Nephron progenitor cell (in vitro differentiated cells): ENCODE measurements around the gene CIB1.

Experiments
- DNase-seq: peaks from one replicate; pipeline ENCODE4 v3.0.0; 2021
- H3K27ac Mint-ChIP-seq: 2 replicates; pipeline ENCODE4 v1.8.0; 2021; ENCODE audit warnings: mild to moderate bottlenecking, moderate library complexity, mixed read lengths
- H3K27me3 Mint-ChIP-seq: 2 replicates; pipeline ENCODE4 v1.8.0; 2021; ENCODE audit warnings: mild to moderate bottlenecking, low read depth, mixed read lengths; ENCODE audit not compliant: poor library complexity
- H3K36me3 Mint-ChIP-seq: 2 replicates; pipeline ENCODE4 v1.8.0; 2021; ENCODE audit warnings: low read depth, mixed read lengths
- H3K4me1 Mint-ChIP-seq: 2 replicates; pipeline ENCODE4 v1.8.0; 2021; ENCODE audit warnings: mixed read lengths
- H3K4me3 Mint-ChIP-seq: 2 replicates; pipeline ENCODE4 v1.8.0; 2021; ENCODE audit warnings: mild to moderate bottlenecking, moderate library complexity, mixed read lengths
- H3K9me3 Mint-ChIP-seq: 2 replicates; pipeline ENCODE4 v1.8.0; 2021; ENCODE audit warnings: mild to moderate bottlenecking, moderate library complexity, mixed read lengths
- TF ChIP-seq, protein P1 (sequence below): fragments of 200-600 bp; sonication (generic); IDR thresholded peaks from 2 replicates; pipeline ENCODE4 v1.5.0; 2021; ENCODE audit warnings: antibody characterized with exemption

Gene CIB1

DNA sequence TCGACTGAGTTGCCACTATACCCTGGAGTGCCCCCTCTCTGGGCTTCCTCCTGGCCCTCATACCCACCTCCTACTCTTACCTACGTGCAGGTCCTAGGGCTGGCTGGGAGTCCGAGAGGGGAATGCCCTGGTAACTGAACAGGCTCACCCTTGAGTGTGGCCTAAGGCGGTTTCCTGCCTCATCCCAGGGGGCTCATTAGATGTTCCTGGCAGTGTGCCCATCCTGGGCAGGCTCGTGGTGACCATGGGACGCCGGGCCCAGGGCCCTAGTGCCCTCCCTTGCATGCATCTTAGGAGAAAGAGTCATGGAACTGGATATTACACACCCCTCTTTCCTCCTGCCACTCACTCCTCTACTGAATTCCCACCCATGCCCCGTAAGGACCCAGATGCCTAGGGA lies 29.8 kb downstream of the CIB1 start:
- peaks cover 56% of the 10 kb centered on the region for H3K4me1 Mint-ChIP-seq
- peaks cover 3% of the 10 kb centered on the region for H3K27me3 Mint-ChIP-seq
- DNase-seq, result no peak
- no peak overlapping the region for H3K27ac Mint-ChIP-seq
- TF ChIP-seq, protein P1, sequence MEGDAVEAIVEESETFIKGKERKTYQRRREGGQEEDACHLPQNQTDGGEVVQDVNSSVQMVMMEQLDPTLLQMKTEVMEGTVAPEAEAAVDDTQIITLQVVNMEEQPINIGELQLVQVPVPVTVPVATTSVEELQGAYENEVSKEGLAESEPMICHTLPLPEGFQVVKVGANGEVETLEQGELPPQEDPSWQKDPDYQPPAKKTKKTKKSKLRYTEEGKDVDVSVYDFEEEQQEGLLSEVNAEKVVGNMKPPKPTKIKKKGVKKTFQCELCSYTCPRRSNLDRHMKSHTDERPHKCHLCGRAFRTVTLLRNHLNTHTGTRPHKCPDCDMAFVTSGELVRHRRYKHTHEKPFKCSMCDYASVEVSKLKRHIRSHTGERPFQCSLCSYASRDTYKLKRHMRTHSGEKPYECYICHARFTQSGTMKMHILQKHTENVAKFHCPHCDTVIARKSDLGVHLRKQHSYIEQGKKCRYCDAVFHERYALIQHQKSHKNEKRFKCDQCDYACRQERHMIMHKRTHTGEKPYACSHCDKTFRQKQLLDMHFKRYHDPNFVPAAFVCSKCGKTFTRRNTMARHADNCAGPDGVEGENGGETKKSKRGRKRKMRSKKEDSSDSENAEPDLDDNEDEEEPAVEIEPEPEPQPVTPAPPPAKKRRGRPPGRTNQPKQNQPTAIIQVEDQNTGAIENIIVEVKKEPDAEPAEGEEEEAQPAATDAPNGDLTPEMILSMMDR, result no peak
- peaks cover 27% of the 10 kb centered on the region for H3K36me3 Mint-ChIP-seq
- H3K9me3 Mint-ChIP-seq, result no peaks in the 10 kb centered on the region
- H3K4me3 Mint-ChIP-seq, result no peak overlapping the region

DNA sequence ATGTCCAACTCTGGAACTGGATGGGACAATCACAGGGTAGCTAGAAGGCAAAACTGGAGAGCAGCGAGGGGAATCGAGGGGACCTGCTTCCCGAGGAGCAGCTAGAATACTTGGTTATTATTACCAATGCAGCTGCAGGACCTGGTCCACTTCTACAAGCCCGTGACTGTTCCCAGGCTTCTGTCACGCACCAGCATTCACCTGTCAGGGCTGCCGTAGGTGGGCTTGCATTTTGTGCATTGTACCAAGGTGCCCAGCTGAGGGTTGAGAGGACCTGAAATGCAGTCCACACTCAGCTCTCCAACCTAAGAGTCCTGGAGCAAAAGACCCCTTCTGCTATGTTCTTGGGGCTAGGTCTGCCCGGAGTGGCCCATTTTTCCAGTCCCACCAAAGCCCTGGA lies 30.3 kb downstream of the CIB1 start:
- no peak overlapping the region for H3K27ac Mint-ChIP-seq
- TF ChIP-seq, protein P1, result no peak
- peaks cover 53% of the 10 kb centered on the region for H3K4me1 Mint-ChIP-seq
- no peaks in the 10 kb centered on the region for H3K9me3 Mint-ChIP-seq
- peaks cover 22% of the 10 kb centered on the region for H3K36me3 Mint-ChIP-seq
- H3K27me3 Mint-ChIP-seq, result peaks cover 3% of the 10 kb centered on the region
- H3K4me3 Mint-ChIP-seq, result peak overlapping the region; percentile 93
- no peak for DNase-seq

DNA sequence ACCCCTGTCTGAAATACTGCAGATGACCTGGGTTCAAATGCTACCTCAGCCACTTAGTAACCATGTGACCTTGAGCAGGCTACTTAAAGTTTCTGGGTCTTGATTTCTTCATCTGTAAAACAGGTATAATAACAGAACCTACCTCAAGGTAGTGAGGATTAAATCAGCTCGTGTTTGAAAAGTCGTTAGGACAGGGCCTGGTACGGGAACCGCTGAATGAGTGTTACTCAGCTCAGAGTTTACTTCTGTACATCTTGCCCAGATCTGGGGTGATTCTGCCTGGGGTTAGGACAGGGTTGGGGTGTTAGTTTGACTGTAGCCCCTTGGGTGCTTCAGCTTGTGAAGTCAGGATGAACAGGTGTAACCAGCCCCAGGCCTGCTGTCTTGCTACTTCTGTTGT lies 30.8 kb downstream of the CIB1 start:
- H3K27ac Mint-ChIP-seq, result no peak overlapping the region
- TF ChIP-seq, protein P1, result no peak
- peaks cover 3% of the 10 kb centered on the region for H3K27me3 Mint-ChIP-seq
- no peak for DNase-seq
- H3K4me1 Mint-ChIP-seq, result peaks cover 51% of the 10 kb centered on the region
- H3K4me3 Mint-ChIP-seq, result peak overlapping the region; percentile 93
- no peaks in the 10 kb centered on the region for H3K9me3 Mint-ChIP-seq
- H3K36me3 Mint-ChIP-seq, result peaks cover 19% of the 10 kb centered on the region

DNA sequence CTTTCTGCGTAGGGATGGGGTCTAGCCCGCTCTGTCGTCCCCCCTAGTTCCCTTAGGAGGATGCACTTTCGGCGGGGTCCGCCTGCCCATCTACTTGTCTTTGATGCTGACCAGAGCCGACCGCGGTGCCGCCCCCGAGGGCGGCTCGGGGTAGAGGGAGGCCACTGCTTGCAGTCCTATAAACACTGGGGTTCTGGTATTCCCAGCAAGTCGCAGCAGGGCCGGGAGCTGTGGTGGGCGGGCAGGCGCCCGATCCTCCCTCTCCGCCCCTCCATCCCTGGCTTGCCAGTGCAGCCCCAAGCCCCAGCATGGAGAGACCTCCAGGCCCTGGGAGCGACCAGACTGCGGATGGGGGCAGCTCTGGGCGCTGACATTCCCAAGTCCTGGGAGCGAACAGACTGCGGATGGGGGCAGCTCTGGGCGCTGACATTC lies 31.8 kb downstream of the CIB1 start:
- Mint-ChIP-seq H3K36me3 (peaks cover 13% of the 10 kb centered on the region), H3K4me1 (peaks cover 51% of the 10 kb centered on the region), H3K27ac (no peak overlapping the region), H3K4me3 (peak overlapping the region; percentile 93), H3K27me3 (peaks cover 3% of the 10 kb centered on the region), H3K9me3 (no peaks in the 10 kb centered on the region)
- DNase-seq, result peak; percentile 51
- TF ChIP-seq, protein P1, result no peak

DNA sequence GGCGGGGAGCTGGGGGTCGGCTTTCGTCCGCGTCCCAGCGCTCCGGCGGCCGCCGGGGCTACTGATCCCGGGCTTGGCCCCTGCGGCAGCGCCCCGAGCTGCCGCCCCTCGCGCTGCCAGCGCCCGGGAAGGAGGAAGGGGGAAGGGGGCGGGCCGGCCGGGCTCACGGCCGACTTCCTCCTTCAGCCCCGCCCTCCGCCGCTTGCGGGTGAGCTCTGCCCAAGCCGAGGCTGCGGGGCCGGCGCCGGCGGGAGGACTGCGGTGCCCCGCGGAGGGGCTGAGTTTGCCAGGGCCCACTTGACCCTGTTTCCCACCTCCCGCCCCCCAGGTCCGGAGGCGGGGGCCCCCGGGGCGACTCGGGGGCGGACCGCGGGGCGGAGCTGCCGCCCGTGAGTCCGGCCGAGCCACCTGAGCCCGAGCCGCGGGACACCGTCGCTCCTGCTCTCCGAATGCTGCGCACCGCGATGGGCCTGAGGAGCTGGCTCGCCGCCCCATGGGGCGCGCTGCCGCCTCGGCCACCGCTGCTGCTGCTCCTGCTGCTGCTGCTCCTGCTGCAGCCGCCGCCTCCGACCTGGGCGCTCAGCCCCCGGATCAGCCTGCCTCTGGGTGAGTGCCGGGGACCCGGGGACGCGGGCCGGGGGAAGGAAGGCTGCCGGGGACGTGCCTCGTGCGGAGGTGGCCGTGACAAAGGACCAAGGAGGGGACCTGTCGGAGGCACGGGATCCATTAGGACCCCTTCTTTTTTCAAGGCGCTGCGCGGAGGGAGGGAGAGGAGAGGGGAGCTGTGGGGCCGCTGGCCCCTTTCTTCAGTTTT lies 32.4 kb downstream of the CIB1 start, which contains the start of gene SEMA4B:
SEMA4B (plus strand) TSS at position 201 of the 814 bp plus-strand sequence; CDS start at position 450, 249 bp downstream.
- Mint-ChIP-seq H3K27me3 (peaks cover 3% of the 10 kb centered on the region), H3K36me3 (peaks cover 13% of the 10 kb centered on the region), H3K9me3 (peaks cover under 1% of the 10 kb centered on the region), H3K4me3 (peak within 1 kb of the TSS; percentile 93), H3K4me1 (peaks cover 49% of the 10 kb centered on the region), H3K27ac (no peak within 1 kb of the TSS)
- TF ChIP-seq, protein P1, result no peak
- DNase-seq, result peak; percentile 89
